Body of pancreas (tissue), 4 donors: ENCODE results near the gene SPATA17.

Experiments
- CTCF ChIP-seq, 7 experiments: fragments of 450-650 bp in 4 of 7; fragments of 200-600 bp in 3 of 7; sonication (generic) in 3 of 7; IDR thresholded peaks; one replicate each; pipeline ENCODE4 v1.5.1; 2016 to 2019; ENCODE audit warnings: antibody characterized with exemption in 7 of 7
- POLR2A ChIP-seq, 3 donors: fragments of 450-650 bp; IDR thresholded peaks; one replicate each; pipeline ENCODE4 v1.6.1; 2016; ENCODE audit warnings: antibody characterized with exemption in 3 of 3, mild to moderate bottlenecking in 2 of 3

GRCh38 chr1:217846733-217847132, 215.6 kb downstream of the SPATA17 start:
- no peak for TF ChIP-seq POLR2A (IDR thresholded peaks at IDR 0.05)
- TF ChIP-seq CTCF (IDR thresholded peaks at IDR 0.05), result no peak
